ENCODE results near the gene FOXD2.

Gene FOXD2

DNA sequence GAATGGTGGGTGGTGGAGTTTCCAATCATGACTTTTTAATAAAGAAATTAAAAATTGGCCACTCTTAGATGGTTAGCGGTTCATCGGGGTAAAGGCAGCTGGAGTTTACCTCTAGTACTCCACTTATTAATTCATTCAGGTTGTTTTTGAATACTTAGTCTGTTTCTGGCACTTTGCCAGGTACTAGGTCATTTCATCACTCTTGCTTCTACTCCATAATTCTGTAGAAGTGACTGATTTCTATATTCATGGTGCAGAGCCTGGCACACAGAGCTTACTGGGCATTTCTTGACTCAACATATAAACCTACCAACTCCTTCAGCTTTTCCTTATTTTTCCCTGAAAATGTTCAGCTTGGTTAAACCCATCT is 31.5 kb downstream of the FOXD2 start:
- DNase-seq, result no peak

DNA sequence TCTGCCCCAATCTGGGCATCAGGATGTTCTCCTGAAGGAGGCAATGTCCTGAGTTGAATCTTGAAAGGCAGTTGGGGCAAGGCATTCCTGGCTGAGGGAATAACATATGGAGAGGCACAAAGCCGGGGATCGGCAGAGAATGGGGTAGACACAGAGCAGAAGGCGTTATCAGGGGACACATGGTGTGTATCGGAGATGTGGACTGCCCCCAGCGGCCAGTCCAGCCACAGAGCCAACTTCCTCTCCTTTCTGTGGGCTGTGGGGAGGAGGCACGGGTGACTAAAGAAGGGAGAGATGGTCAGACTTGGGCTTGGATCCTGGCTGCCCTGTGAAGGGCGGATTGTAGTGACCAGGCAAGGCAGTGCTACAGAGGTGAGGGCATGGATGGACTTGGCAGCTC is 32.1 kb downstream of the FOXD2 start:
- no peak for DNase-seq

DNA sequence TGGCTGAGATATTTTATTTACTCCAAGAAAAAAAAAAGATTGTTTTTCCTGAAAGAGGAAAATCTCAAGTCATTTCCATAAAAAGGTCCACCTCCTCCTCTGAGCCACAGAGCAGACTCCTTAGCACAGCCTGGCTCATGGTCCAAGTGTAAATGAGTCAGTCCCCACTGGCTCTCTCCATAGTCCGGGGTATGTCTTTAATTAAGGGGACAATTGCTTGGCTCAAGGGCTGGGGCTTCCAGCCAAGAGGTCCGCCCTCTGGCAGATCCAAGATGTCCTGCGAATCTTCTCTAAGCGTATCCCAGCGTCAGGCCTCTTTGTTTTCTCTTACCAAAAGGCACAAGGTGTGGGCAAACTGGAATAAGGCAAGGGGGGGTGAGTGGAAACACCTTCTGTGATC is 33.3 kb downstream of the FOXD2 start:
- DNase-seq, result no peak

DNA sequence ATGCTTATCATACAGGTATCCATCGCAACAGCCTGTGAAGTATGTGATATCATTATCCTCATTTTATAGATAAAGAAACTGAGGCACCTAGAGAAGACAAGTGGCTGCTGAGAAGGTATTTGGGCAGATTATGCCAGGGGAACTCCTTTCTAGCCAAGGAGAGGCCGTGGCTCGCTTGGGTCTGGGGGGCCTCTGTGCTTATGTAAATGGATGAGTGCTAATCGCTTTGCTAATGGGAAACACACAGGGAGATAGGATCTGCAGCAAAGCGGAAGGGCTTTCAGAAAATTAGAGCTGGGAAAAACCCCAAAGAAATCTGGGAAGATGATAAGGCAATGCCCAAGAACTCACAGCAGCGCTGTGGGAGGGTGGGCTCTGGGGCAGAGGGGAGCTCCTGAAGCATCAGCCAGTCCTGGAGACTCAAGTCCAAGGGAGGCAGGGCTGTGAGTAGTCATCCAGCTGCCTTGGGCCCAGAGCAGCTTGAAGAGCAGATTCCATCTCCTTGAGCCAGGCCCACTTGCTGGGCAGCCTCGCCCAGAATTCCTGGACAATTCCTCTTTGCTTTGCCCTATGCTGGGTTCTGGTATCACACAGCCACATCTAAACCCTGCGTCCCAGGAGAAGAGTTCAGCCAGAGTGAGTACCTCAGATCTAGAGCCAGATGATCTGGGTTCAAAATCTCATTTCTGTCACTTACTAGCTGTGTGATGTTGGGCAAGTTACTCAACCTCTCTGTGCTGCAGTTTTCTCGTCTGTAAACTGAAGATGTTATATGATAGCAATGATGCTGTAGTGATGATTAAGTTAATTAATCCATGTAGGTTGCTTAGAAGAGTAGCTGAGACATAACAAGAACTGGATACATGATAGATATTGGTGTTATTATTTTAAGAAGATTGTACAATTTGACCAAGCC is 36.7 kb downstream of the FOXD2 start:
- no peak for DNase-seq

DNA sequence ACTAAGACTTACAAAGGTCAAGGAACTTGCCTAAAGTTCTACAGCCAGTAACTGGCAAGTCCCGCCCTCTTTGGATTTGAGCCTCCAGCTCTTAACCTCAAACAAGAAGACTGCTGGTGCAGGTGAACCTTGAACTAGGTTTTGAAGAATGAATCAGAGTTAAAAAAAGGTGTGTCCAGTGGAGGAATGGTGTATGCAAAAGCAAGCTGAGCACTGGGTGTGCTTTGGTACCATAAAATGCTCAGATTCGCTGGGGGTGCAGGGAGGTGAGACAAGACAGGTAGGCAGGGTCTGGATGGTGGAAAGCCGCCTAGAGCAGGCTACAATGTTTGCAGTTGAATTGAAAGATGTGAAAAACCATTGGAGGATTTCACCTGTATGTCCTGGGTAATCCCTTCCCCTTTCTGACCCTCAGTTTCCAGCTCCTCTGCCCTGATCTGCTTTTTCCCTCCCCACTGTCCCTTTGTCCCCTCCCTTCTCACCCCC is 39.8 kb downstream of the FOXD2 start:
- no peak for DNase-seq

DNA sequence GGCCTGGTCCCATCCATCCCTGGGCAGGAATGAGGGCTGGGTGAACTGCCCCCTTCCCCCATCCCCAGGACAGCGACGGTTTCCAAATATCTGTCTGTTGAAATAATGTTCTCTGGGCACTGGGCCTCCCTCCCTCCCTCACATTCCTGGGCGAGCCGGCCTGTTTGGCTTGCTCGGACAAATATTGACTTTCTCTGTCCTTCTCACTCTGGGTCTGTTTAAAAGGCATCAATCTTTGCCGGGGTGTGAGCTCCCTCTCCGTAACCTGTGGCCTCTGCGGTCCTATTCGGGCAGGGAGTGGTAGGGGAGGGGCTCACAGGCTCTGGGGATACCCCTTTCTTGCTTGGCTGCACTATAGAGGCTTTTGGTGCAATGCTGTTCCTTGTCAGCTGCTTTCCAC is 40.2 kb downstream of the FOXD2 start:
- DNase-seq, result no peak

DNA sequence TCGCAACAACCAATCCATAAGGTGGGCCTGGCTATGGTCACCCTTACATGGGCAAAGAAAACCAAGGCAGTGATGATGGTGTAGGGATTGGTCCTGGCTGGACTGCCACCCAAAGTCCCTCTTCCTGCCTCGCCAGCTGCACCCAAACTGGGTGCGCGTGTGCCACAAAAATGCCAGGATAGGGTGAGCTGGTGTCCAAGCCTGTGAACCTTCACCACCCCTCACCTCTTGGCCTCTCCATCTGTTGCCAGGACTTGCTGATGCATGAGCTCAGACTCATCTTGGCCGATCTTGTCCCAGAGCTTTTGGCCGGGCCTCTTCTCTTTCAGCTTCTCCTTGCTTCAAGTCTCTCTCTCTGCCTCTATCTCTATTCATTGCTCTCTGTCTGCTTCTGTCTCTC is 41.8 kb downstream of the FOXD2 start:
- no peak for DNase-seq

DNA sequence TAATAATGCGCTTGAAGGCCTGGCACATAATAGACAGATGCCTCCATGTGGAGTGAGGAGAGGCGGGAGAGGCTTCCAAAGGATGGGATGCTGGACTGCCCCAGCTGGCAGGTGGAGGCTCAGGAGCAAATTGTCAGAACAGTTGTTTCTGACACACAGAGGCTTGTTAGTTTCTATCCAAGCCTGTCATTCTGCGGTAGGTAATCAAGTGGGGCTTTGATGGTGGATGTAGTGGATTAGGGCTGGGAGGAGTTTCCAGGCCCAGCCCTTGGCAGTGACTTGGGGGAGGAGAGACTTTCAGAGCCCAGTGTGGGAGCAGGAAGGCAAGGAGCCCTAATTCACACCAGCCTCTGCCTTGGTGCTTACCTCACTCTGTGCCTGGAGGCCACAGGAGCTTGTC is 44.1 kb downstream of the FOXD2 start:
- DNase-seq, result no peak

DNA sequence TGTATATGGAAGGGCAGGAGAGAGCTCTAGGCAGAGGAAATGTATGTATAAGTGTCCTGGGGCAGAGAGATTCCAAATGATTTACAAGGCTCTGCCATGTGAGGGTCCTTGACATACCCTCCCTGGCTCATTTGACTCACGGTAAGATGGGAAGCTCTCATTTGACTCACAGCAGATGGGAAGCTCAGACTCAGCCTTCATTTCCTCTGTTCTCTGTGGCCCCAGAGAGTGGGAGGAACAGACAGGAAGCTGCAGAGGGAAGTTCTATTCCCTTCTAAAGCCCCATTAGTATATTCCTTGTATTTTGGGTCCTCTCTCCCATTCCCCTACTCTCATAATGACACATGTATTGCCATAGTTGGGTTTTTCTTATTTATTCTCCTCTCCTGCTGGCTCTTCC is 44.9 kb downstream of the FOXD2 start:
- no peak for DNase-seq

DNA sequence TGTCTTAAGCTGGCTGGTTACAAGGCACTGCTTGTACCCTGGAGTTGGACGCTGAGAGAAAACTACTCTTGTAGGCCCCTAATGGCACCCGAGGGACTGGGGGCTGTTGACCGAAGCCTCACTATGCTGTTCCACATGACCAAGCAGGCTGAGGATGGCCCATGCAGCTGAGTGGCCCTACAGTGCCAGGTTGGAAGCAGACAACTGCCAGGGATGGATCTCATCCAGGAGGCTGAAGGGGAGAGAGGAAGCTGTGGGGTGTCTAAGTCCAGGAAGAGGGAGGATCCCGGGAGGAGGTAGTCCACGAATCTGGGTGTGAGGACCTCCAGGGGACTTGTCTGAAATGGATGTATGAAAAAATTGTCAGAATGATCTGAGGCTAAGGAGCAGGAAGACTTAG is 45.8 kb downstream of the FOXD2 start:
- no peak for DNase-seq

DNA sequence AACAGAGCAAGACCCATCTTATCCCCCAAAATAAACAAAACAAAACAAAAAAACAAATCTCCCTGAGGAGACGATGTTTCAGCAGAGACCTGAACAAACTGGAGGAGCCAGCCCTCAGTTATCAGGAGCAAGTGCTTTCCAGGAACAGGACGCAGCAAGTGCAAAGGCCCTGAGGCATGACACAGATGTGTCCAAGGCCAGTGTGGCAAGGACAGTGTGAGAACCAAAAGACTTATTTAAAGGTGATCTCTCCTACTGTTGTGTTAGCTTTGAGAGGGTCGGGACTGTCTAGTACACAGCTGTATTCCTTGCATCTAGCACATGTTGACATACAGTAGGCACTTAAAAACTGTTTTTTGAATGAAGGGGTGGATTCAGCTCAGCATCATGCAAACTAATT is 48.0 kb downstream of the FOXD2 start:
- DNase-seq, result no peak

DNA sequence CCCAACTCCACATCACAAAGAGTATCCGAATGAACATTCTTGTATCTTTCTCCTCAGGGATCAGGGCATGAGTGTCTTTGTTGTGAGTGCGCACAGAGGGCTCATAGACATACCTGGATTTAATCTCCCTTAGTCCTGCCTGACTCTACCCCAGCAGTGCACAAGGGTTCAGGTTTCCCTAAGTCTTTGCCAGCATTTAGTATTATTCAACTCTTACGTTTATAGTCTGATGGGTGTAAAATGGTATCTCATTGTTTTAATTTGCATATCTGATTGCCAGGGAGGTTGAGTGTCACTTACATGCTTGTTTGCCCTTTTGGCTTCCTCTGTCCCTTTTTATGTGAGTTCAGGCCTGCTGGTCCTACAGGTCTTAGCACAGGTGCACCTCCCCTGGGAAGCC is 49.5 kb downstream of the FOXD2 start:
- no peak for DNase-seq

DNA sequence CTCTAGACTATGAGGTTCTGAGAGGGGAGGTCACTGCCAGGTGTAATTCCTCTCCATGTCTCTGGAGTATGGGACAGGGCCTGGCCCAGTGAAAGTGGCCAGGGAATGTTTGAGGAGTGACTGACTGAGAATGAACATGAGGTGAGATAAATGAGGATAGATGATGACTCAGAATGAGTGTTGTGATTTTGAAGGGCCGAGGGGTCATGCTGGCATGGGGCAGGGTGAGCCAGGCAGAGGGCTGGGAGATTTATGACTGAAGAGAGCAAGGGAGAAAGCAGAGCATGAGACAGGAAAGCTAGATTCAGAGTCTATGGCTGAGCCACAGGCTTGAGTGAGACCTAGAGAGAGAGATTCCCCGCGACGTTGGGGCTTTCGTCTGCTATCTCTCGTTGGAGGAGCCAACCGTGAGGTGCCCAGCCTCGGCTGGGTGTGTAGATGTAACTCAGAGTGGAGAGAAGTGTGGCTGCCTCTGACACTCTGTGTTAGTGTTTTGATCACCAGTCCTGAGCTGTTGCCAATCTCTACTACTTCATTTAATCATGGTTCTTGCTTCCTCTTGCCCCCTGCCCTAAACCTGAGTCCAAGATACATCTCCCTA is 50.1 kb downstream of the FOXD2 start:
- no peak for DNase-seq
